Natural killer cell (primary cell): ENCODE measurements around the gene FBXL19. TPM values are rescaled to one million over a fixed set of nuclear protein-coding genes. Genes with fewer than 3 reads are reported as not detected.
A peak's percentile ranks its signal among the peaks of the same experiment; 100 is the strongest.

Experiments used
- ATAC-seq, 3 donors: fragments of 150-1000 bp in 2 of 3; fragments of 200-7000 bp in 1 of 3; cut with Tn5 transposase; 1 replicate in 1 of 3; 2 replicates in 2 of 3; pipeline ENCODE4 v1.10.0; 2021; ENCODE audit warnings: mild to moderate bottlenecking in 2 of 3, moderate library complexity in 2 of 3
- DNase-seq, 2 donors: peaks; one replicate each; pipeline versions ENCODE4 v3.0.0 to v3.0.0-alpha.2; 2013 to 2021; ENCODE audit warnings: mixed read lengths in 1 of 2
- H3K27ac ChIP-seq: one replicate; pipeline ENCODE4 v1.5.1; 2013; ENCODE audit warnings: mild to moderate bottlenecking, low read length
- H3K27me3 ChIP-seq: one replicate; pipeline ENCODE4 v1.6.1; 2013; ENCODE audit warnings: low read length; ENCODE audit not compliant: control insufficient read depth, insufficient read depth
- H3K36me3 ChIP-seq: one replicate; pipeline ENCODE4 v1.6.1; 2013; ENCODE audit warnings: low read length; ENCODE audit not compliant: control insufficient read depth, insufficient read depth
- H3K4me1 ChIP-seq: one replicate; pipeline ENCODE4 v1.6.1; 2013; ENCODE audit warnings: low read length; ENCODE audit not compliant: control insufficient read depth, insufficient read depth
- H3K4me3 ChIP-seq: one replicate; pipeline ENCODE4 v1.5.1; 2013; ENCODE audit warnings: low read length
- H3K9me3 ChIP-seq: one replicate; pipeline ENCODE4 v1.6.1; 2013; ENCODE audit warnings: low read length; ENCODE audit not compliant: control insufficient read depth, insufficient read depth
- H3K27ac Mint-ChIP-seq, 2 donors: one replicate each; pipeline ENCODE4 v1.8.0; 2022; ENCODE audit warnings: mild to moderate bottlenecking in 2 of 2, mixed read lengths in 2 of 2, moderate library complexity in 1 of 2
- H3K27me3 Mint-ChIP-seq, 2 donors: one replicate each; pipeline ENCODE4 v1.8.0; 2022; ENCODE audit warnings: low read depth in 2 of 2, mixed read lengths in 2 of 2
- H3K36me3 Mint-ChIP-seq: one replicate; pipeline ENCODE4 v1.8.0; 2022; ENCODE audit warnings: mixed read lengths
- H3K4me1 Mint-ChIP-seq, 2 donors: one replicate each; pipeline ENCODE4 v1.8.0; 2022; ENCODE audit warnings: mixed read lengths in 2 of 2
- H3K4me3 Mint-ChIP-seq: one replicate; pipeline ENCODE4 v1.8.0; 2022; ENCODE audit warnings: mild to moderate bottlenecking, moderate library complexity, mixed read lengths
- H3K9me3 Mint-ChIP-seq, 2 donors: one replicate each; pipeline ENCODE4 v1.8.0; 2022; ENCODE audit warnings: mixed read lengths in 2 of 2
- WGBS: methylation state at CpG from one replicate; pipeline ENCODE4 v1.1.7; 2013; ENCODE audit warnings: missing lambda C conversion rate; ENCODE audit not compliant: insufficient coverage; 5-methylcytosine and 5-hydroxymethylcytosine counted together
- intact Hi-C: fragments of 100-400 bp; cut with micrococcal nuclease; formaldehyde crosslinking; loops from one replicate; pipeline ENCODE4 v1.14.2; 2022
- total RNA-seq, 4 donors: library from RNA; stranded (reverse); fragments of 120-200 nt in 1 of 4; gene quantifications; one replicate each; pipeline versions ENCODE4 v1.2.3 to v1.2.4, GENCODE V29; 2013 to 2022
- TF ChIP-seq, protein P1 (sequence below): fragments of 200-600 bp; IDR thresholded peaks from one replicate; pipeline ENCODE4 v1.8.0; 2022; ENCODE audit warnings: antibody characterized with exemption

Gene FBXL19
- total RNA-seq, 3 donors from 2014 or later (not counting 1 experiment from before 2014, with no cell fraction given) = 10.1 to 13.3 (median 12.4) TPM

DNA sequence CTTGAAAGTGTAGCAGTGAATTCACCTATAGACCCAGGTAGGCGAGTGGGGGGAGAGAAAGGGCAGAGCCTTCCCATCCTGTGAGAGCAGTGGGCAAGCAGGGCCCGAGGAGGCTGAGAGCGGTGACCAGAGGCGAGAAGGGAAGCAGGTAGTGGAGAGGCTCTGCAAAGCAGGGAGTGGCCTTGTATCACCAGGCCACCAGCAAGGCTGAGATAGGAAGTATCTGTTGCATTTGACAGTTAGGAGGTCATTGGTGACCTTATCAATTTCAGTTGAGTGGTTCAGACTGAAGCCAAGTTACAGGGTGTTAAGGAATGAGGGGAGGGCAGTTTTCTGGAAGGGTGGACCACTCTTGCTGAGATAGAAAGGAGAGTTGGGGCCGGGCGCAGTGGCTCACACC is 51.0 kb downstream of the FBXL19 start:
- Mint-ChIP-seq H3K4me1 (peaks cover 0 to 23% of the 10 kb centered on the region in 2 donors), H3K36me3 (peaks cover 6% of the 10 kb centered on the region), H3K27me3 (no peaks in the 10 kb centered on the region), H3K9me3 (no peaks in the 10 kb centered on the region), H3K27ac (peak overlapping the region in 1 of 2 donors; percentile 0), H3K4me3 (no peak overlapping the region)
- DNase-seq (no peak), ATAC-seq (no peak)
- H3K9me3 ChIP-seq = no peaks in the 10 kb centered on the region
- H3K4me1 ChIP-seq = no peaks in the 10 kb centered on the region
- no peak overlapping the region for H3K4me3 ChIP-seq
- intact Hi-C loops = no loop called here
- H3K36me3 ChIP-seq = peaks cover 58% of the 10 kb centered on the region
- 97% methylated on average over 6 of the region's 6 CpGs for WGBS
- TF ChIP-seq, protein P1, sequence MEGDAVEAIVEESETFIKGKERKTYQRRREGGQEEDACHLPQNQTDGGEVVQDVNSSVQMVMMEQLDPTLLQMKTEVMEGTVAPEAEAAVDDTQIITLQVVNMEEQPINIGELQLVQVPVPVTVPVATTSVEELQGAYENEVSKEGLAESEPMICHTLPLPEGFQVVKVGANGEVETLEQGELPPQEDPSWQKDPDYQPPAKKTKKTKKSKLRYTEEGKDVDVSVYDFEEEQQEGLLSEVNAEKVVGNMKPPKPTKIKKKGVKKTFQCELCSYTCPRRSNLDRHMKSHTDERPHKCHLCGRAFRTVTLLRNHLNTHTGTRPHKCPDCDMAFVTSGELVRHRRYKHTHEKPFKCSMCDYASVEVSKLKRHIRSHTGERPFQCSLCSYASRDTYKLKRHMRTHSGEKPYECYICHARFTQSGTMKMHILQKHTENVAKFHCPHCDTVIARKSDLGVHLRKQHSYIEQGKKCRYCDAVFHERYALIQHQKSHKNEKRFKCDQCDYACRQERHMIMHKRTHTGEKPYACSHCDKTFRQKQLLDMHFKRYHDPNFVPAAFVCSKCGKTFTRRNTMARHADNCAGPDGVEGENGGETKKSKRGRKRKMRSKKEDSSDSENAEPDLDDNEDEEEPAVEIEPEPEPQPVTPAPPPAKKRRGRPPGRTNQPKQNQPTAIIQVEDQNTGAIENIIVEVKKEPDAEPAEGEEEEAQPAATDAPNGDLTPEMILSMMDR = no peak
- no peaks in the 10 kb centered on the region for H3K27me3 ChIP-seq
- H3K27ac ChIP-seq = no peak overlapping the region

DNA sequence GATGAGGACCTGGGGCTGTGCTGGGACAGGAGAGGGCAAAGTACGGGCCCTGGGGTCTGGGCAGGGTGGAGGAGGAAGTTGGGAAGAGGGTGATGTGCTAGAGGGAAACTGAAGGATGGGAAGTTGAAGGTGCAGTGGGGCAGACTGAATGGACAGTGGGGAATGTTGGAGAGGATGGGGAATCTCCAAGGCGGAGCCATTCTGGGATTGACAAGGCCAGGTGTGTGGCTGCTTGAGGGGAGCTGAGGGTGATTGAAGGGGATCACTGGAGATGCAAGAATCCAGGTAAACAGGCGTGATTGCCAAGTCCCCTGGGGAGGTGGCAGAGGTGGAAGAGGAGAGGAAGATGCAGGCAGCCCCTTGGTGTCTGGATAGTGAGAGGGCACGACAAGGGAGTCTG is 53.1 kb downstream of the FBXL19 start:
- Histone ChIP-seq H3K27me3 (no peaks in the 10 kb centered on the region), H3K36me3 (peaks cover 54% of the 10 kb centered on the region), H3K4me1 (no peaks in the 10 kb centered on the region), H3K4me3 (no peak overlapping the region), H3K27ac (no peak overlapping the region), H3K9me3 (no peaks in the 10 kb centered on the region)
- Mint-ChIP-seq H3K27ac (peak overlapping the region in 1 of 2 donors; percentile 49), H3K27me3 (no peaks in the 10 kb centered on the region), H3K4me3 (no peak overlapping the region), H3K4me1 (peaks cover 0 to 28% of the 10 kb centered on the region in 2 donors), H3K9me3 (no peaks in the 10 kb centered on the region), H3K36me3 (no peaks in the 10 kb centered on the region)
- DNase-seq = no peak
- TF ChIP-seq, protein P1 = no peak
- intact Hi-C loops = no loop called here
- 96% methylated on average over 4 of the region's 4 CpGs for WGBS
- no peak for ATAC-seq

DNA sequence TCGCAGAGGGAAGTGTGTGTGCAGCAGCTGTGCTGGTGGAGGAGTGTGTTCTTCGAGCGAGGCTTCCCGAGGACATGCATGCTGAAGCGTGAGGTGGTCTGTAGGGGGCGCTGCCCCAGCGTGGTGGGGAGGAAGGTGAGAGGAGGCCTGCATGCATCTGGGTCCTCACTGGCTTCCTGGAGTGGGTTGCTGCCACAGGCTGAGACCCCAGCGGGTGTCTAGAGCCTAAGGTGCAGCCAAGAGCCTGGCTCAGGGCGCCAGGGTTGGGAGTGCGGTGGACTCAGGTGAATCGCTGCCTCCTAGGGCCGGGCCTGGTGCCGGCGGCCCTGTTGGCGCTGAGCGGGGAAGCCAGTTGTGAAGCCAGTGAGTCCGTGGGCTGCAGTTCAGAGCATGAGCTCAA is 54.1 kb downstream of the FBXL19 start:
- Mint-ChIP-seq H3K36me3 (no peaks in the 10 kb centered on the region), H3K9me3 (no peaks in the 10 kb centered on the region), H3K27ac (peak overlapping the region in 1 of 2 donors; percentile 60), H3K4me3 (no peak overlapping the region), H3K27me3 (no peaks in the 10 kb centered on the region), H3K4me1 (peaks cover 0 to 30% of the 10 kb centered on the region in 2 donors)
- Histone ChIP-seq H3K27me3 (no peaks in the 10 kb centered on the region), H3K4me1 (no peaks in the 10 kb centered on the region), H3K4me3 (no peak overlapping the region), H3K36me3 (peaks cover 46% of the 10 kb centered on the region), H3K27ac (no peak overlapping the region), H3K9me3 (no peaks in the 10 kb centered on the region)
- peak in 1 of 2 donors; percentile 44 for DNase-seq
- peak in 1 of 3 donors; percentile 29 for ATAC-seq
- TF ChIP-seq, protein P1 = peak; percentile 14
- intact Hi-C loops = no loop called here
- WGBS = 91% methylated on average over 17 of the region's 17 CpGs
